HG03025 (cell line): ENCODE results near the gene MICALL1.

ENCODE experiments used
- ATAC-seq: cut with Tn5 transposase; IDR thresholded peaks from one replicate; pipeline ENCODE4 v1.9.1; 2021; ENCODE audit warnings: mild to moderate bottlenecking, moderate library complexity; ENCODE audit not compliant: unreplicated experiment, low FRiP score

The MICALL1 gene

GRCh38 chr22:37979782-37980181 is 73.7 kb downstream of the MICALL1 start:
- no peak for ATAC-seq

DNA sequence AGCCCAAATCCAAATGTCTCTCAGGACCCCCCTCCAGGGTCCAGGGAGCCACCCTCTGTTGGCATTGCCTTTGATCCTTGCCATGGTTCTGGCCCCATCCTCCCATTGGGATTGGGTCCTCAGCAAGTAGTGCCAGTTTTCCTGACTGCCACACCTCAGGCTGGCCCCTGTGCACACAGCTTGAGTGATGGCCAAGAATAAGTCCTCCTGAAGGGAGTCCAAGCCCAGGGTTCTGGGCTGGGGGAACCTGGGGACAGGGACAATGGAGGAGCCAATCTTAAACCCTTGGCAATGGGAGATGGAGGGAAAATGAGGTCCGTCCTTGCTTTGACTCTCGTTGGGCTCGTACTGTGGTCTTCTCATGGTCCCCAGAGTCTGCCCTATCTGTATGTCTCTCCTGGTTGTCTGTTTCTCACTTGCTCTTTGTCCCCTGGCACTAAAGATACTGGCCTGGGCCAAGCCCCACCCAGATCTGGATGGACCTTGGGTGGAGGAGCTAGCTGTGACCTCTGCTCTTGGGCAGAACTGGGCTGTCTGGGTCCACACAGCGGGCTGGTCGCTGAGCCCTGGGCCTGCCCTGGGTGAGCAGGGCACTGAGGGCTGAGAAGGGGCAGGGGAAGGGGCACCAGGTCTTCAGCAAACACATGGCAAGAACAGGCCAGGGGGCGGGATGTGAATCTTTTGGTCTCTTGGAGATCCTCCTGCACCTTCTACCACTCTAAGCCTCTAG is 75.3 kb downstream of the MICALL1 start:
- ATAC-seq, result no peak

DNA sequence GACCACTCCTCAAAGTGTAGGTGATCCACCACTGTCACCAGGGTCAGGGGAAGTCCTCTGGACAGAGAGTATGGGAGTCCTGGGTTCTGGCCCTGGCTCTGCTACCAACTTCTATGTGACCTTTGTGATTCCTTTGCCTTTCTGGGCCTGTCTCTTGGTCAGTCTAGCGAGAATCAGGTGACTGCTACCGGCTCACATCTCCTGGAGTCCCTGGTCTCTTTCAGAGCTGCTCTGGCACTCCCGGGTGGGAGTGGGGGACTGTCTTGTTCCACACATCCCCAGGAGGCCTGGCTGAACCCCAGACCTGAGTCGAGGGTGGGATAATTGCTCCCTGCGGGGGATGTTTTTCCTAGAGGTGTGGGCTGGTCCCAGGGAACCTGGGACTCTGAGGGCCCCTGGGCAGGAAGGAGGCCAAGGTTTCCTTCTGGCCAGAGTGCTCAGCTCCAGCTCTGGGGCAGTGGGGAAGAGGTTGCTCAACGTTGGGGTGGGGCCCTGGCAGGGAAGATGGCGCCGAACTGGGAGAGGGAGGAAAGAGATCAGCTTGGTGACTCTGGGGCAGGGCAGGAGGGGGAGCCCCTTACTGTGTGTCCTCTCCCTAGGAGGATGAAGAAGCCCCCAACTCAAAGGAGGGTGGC is 76.2 kb downstream of the MICALL1 start:
- ATAC-seq, result no peak

GRCh38 chr22:37982938-37983859 is 77.1 kb downstream of the MICALL1 start:
- no peak for ATAC-seq

DNA sequence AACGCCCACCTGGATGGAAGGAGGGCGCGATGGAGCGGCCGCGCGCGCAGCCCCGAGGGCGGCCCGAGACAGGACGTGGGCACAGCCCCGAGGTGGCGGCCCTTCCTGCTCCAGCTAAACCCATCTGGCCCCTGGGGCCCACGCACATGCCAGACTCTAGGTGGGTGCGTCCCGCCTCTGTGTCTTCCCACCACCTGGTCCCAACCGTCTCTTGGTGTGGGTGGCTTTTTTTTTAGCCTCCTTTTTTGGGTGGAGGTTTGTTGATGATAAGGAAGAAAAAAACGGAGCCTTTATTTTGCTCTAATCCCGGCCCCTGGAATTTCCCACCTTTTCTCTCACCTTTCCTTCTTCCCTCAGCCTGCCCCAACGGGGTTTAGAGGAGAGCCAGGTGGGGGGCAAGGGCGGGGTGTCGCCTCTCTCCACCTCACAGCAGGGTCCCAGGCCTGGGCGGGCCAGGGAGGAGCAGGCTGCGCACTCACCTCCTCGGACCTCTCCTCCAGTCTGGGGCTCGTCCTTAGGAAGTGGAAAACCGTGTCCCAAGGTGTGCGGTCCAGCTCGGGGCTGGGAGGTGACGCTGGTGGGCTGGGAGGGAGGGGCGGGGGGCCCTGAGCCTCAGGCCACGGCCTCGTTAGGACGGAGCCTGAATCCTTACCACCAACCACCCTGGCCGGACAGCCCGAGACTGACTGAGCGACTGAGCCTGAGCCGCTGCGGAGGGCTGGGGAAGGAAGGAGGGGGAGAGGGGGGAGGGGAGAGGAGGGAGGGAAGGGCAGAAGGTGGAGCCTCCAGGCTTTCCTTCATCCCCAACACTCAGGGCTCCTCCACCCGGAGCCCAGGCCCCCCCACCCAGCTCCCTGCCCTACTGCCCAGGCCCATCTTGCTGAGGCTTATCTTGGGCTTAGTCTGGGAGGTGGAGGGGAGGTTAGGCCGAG is 78.0 kb downstream of the MICALL1 start, which contains the start of gene SOX10:
Gene SOX10 (minus strand): TSS at position 696 of the 932 bp plus-strand sequence. CDS start 771 bp downstream, outside the sequence.
- ATAC-seq, result no peak

DNA sequence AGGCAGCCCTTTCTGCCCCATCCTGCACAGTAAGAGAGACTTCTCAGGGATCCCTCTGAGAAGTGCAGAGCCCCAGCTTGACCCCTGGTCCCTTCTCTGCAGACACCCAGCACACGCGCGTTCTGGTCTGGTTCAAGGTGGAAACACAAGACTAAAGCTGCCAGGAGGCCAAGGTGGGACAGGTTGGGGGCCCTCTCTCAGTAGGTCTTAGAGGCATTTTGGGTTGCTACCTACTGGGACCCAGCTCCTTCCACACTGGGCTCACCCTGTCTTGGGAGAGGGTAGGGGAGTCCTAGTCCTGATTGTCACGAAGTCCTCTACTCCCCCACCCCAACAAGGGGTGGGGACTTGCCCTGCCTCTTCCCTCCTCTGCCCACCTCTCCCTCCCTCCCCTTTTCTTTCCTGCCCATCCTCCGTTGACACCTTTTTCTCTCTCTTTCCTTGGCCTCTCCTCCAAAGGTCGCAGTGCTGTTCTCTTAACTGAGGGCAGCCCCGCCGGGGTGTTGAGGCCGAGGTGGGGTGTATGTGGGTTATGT is 79.0 kb downstream of the MICALL1 start:
- no peak for ATAC-seq

GRCh38 chr22:37985751-37986281 is 79.7 kb downstream of the MICALL1 start:
- no peak for ATAC-seq

DNA sequence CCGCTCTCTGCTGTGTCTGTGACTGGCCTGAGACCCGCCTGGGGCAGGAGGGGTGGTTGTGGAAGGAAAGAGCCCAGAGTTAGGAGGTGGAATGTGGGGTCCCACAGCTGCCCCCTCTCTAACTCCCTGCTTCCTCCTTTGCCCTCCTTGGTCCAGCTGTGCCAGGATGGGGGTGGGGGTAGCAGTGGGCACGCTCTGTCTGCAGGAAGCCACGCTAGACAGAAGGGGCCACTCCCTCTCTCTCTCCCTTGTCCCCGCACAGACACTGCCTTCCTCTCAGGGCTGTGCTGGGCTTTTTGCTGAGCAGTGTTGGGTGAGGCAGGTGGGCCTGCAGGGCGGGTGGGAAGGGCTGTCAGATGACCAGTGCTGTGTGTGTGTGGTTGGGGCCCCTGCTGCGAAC is 80.3 kb downstream of the MICALL1 start:
- no peak for ATAC-seq

GRCh38 chr22:37989146-37990045 is 83.3 kb downstream of the MICALL1 start:
- no peak for ATAC-seq

DNA sequence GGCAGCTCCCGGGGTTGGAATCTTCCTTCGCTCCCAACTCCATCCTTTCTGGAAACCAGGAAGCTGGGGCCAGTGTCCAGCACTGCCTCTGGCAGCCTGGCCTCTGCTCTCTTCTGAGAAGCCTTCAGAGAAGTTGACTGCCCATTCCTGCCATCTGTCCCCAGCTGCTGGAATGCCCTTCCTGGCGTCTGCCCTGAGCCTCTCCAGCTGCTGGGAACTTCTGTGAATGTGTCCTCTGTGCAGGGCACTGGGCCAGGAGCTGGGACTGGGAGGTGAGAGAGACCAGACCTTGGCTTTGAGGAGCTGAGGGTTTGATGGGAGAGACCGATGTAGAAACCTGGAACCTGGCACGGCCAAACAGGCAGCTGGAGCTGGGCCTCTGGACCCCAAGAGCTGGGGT is 84.2 kb downstream of the MICALL1 start:
- no peak for ATAC-seq

- ATAC-seq, result no peak
These were observed 84.8 kb downstream of the MICALL1 start for GRCh38 chr22:37990862-37991261.

DNA sequence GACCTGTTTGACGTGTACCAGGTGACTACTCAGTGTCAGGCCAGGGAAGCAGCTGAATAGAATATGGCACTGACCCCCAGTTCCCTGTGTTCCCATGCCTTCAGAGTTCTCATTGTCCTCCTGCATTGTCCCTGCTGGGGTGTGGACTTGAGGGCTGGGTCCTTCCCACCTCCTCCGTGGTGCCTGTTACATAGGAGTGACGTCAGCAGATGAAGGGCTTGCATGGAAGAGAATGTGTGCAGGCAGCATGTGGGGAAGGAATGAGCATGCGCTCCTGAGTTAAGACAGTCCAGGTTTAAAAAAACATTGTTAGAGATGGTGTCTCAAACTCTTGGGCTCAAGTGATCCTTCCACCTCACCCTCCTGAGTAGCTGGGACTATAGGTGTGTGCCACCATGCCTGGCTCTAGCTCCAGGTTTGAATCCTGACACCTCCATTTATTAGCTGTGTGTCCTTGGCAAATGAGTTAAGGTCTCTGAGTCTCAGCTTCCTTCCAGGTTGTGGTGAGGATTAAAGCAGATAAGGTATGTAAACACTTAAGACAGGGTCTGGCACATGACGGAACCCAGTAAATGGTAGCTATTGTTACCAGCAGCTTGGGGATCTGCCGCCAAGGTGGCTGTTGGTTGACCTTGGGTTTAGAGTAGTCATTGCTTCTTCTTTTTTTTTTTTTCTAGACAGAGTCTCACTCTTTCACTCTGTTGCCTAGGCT is 85.8 kb downstream of the MICALL1 start:
- no peak for ATAC-seq
